K562 treated with DMSO at 1 percent for 12 hours (cell line): Measurements from ENCODE around the gene WIF1. TPM values are rescaled to one million over a fixed set of nuclear protein-coding genes. Genes with fewer than 3 reads are reported as not detected.

Experiments
- total RNA-seq: library from RNA; unstranded; fragments of 300-600 nt; gene quantifications from 2 replicates; pipeline ENCODE4 v1.2.3, GENCODE V29; 2022; ENCODE audit not compliant: insufficient read depth

WIF1 gene, protein sequence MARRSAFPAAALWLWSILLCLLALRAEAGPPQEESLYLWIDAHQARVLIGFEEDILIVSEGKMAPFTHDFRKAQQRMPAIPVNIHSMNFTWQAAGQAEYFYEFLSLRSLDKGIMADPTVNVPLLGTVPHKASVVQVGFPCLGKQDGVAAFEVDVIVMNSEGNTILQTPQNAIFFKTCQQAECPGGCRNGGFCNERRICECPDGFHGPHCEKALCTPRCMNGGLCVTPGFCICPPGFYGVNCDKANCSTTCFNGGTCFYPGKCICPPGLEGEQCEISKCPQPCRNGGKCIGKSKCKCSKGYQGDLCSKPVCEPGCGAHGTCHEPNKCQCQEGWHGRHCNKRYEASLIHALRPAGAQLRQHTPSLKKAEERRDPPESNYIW
- total RNA-seq, result not detected in 2 replicates

DNA sequence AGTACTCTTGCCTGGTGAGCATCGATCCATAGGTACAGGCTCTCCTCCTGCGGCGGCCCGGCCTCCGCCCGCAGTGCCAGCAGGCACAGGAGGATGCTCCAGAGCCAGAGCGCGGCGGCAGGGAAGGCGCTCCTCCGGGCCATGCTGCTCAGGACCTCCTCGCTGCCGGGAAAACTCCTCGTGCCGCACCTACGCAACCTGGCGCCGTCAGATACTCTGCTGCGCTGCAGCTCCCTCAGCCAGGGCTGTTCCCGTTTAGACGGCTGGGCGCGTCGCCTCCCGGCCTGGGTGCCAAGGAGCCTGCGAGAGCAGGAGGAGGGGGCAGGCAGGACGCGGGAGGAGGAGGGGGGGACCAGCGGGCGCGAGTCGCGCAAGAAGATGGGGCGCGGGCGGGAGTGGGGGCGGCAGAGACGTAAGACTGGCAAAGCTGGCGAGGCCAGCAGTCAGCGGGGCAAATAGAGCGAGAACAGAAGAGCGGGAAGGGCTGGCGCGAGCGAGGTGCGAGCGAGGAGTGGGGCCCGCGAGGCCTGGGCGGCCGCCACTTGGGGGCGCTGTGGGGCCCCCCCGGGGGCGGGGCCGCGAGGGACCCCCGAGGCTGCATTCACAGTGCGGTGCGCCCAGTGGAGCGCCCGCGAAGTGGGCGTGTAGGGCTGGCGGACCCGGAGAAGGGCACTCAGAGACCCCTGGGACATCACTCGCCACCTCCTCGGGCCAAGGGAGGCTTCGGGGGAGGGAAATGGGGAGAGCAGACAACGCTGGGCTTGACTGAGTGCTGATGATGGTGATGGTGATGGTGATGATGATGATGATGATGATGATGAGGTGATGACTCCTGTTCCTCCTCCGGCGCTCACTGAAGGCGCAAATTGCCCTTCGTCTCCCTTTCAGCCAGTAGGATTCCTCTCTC lies at the start of gene WIF1:
Gene WIF1 (minus strand): TSS at position 257 of the 907 bp plus-strand sequence. CDS start 114 bp downstream, at position 143.

DNA sequence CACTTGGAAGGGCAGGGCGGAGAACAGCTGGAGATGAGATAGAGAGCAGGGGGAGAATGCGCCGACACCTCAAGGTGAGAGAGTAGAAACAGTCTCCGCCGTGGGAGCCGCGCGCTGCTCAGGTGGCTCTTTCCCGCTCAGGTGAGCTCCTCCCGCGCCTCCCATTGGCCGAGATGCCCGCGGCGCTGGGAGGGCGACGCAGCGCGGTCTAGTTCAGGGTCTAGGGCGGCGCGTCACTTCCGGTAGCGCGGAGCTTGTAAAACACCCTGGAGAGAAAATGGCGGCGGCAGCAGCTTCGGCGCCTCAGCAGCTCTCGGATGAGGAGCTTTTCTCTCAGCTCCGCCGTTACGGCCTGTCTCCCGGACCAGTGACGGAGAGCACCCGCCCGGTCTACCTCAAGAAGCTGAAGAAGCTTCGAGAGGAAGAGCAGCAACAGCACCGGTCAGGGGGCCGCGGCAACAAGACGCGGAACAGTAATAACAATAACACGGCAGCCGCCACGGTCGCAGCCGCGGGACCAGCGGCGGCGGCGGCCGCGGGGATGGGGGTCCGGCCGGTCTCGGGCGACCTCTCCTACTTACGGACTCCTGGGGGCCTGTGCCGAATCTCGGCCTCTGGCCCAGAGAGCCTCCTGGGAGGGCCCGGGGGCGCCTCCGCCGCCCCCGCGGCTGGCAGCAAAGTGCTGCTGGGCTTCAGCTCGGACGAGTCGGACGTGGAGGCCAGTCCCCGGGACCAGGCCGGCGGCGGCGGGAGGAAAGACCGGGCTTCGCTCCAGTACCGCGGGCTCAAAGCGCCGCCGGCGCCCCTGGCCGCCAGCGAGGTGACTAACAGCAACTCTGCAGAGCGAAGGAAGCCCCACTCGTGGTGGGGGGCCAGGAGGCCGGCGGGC lies 48.5 kb upstream of the WIF1 start, which contains the start of gene LEMD3:
Gene LEMD3 (plus strand): TSS at position 264 of the 889 bp plus-strand sequence. CDS start 14 bp downstream, at position 278.

Other genes starting within 250 kb of the WIF1 start
- 5.7 and 20.1 TPM in 2 replicates for gene LEMD3, start 48.3 kb upstream of the WIF1 start, total RNA-seq
- gene MSRB3, start 157.4 kb upstream of the WIF1 start, total RNA-seq, result not detected in 2 replicates